ENCODE results near the gene KLRK1. TPM values are rescaled to one million over a fixed set of nuclear protein-coding genes. Genes with fewer than 3 reads are reported as not detected.

KLRK1 gene
- total and polyA plus RNA-seq, 4 donors, result 1.6 to 5.7 (median 3.4) TPM

Other genes with a start within 250 kb of the KLRK1 start
- gene OLR1, start 217.9 kb downstream of the KLRK1 start, total RNA-seq, result 10 to 100 TPM; 11.3 to 52.1 TPM
- gene OLR1, start 217.9 kb downstream of the KLRK1 start, polyA plus RNA-seq, result 10 to 100 TPM; 18.6 to 24.6 TPM
- 1 to 10 TPM; 1.3 to 2.3 TPM for gene TMEM52B, start 211.0 kb downstream of the KLRK1 start, total RNA-seq
- 1 to 10 TPM in 1 of 2 donors, under 1 TPM in 1; 0.83 to 2.2 TPM for gene TMEM52B, start 211.0 kb downstream of the KLRK1 start, polyA plus RNA-seq
- gene GABARAPL1, start 177.2 kb downstream of the KLRK1 start, total RNA-seq, result 10 to 100 TPM; 62.9 to 88.5 TPM
- gene GABARAPL1, start 177.2 kb downstream of the KLRK1 start, polyA plus RNA-seq, result 10 to 100 TPM; 44.0 to 87.1 TPM
- 1 to 10 TPM; 4.9 to 5.2 TPM for gene KLRD1, start 82.2 kb downstream of the KLRK1 start, total RNA-seq
- 1 to 10 TPM; 1.1 to 2.6 TPM for gene KLRD1, start 82.2 kb downstream of the KLRK1 start, polyA plus RNA-seq
- gene KLRC4, start 19.7 kb upstream of the KLRK1 start, total RNA-seq, result under 1 TPM in 1 of 2 donors, not detected in 1; 0.91 TPM
- under 1 TPM in 1 of 2 donors, not detected in 1; 0.45 TPM for gene KLRC4, start 19.7 kb upstream of the KLRK1 start, polyA plus RNA-seq
- gene KLRC3, start 30.6 kb upstream of the KLRK1 start, total RNA-seq, result 1 to 10 TPM in 1 of 2 donors, not detected in 1; 2.6 TPM
- gene KLRC3, start 30.6 kb upstream of the KLRK1 start, polyA plus RNA-seq, result under 1 TPM; 0.22 to 0.44 TPM
- gene KLRC2, start 46.0 kb upstream of the KLRK1 start, total RNA-seq, result under 1 TPM in 1 of 2 donors, not detected in 1; 0.71 TPM
- gene KLRC2, start 46.0 kb upstream of the KLRK1 start, polyA plus RNA-seq, result under 1 TPM; 0.22 to 0.55 TPM
- gene KLRC1, start 63.3 kb upstream of the KLRK1 start, total RNA-seq, result 1 to 10 TPM in 1 of 2 donors, under 1 TPM in 1; 0.49 to 2.5 TPM
- gene KLRC1, start 63.3 kb upstream of the KLRK1 start, polyA plus RNA-seq, result 1 to 10 TPM; 1.1 to 1.3 TPM
- 1 to 10 TPM; 1.8 to 2.4 TPM for gene EIF2S3B, start 115.8 kb upstream of the KLRK1 start, total RNA-seq
- under 1 TPM; 0.06 to 0.38 TPM for gene EIF2S3B, start 115.8 kb upstream of the KLRK1 start, polyA plus RNA-seq
- 10 to 100 TPM; 19.7 to 26.4 TPM for gene MAGOHB, start 223.6 kb upstream of the KLRK1 start, total RNA-seq
- 10 to 100 TPM; 19.3 to 39.7 TPM for gene MAGOHB, start 223.6 kb upstream of the KLRK1 start, polyA plus RNA-seq